DMS 273 (cell line): ENCODE results near the gene LRRC32.
A peak's percentile ranks its signal among the peaks of the same experiment; 100 is the strongest.
"Not testable (repeated sequence)": the region's sequence is repeated elsewhere in the genome, so short reads cannot be mapped to it uniquely, and the experiment has no call there.

Source experiments
- DNase-seq: peaks from one replicate; lab custom pipeline; 2025; ENCODE audit not compliant: unreplicated experiment; lab: John Stamatoyannopoulos, UW

The LRRC32 gene

DNA sequence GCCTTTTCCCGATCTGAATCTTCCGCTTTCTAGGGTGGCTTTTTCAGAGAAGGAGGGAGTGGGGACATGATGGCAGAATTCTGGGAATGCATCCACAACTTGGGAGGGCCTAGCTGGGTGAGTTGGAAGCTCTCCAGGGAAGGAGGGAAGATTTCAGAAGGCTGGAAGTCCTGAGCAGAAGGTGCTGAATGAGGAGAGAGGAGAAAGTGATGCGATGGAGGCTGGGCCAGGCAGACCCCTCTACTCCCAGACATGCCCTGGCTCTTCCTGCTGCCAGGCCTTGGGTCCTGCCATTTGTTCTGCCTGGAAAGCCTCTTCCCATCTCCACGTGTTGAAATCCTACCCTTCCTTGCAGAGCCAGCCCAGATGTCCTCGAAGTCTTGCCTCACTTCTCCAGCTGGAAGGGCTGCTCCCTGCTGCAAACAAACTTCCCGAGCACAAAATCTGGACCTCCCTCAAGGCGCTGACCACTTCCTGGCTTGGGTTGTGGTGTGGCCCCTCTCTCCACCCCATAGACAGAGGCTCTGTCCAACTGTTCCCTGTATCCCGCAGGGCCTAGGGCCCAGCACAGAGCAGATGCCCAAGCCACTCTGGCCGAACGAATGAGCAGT, 16.8 kb downstream of the LRRC32 start:
- peak; percentile 71 for DNase-seq

DNA sequence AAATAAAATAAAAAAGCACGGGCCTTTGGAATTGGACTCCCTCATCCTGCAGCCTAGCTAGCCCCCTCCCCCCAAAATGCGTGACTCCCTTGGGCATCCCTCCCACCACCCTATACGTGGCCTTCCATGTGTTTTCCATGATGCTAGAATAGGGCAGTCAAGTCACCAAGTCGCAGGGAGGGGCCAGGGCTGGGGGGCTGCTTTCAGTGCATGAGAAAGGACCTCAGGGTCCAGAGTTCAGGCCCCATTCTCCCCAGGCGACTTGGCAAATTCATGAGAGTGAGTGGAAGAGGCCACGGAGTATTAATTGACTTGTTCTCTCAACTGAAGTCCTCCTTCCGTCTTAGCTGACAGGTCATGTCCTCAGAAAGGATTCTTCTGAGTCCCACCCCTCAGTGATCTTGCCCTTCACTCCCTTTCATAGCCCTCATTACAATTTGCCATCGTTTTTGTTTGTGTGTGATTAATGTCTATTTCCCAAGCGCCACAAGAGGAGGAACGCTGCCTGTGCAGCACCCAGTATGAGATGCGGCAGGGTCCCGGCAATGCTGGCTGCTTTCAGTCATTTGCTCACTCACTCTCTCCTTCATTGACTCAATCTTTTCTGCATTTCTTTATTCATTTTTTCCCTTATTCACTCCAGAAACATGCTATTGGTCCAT, 17.4 kb downstream of the LRRC32 start:
- no peak for DNase-seq

DNA sequence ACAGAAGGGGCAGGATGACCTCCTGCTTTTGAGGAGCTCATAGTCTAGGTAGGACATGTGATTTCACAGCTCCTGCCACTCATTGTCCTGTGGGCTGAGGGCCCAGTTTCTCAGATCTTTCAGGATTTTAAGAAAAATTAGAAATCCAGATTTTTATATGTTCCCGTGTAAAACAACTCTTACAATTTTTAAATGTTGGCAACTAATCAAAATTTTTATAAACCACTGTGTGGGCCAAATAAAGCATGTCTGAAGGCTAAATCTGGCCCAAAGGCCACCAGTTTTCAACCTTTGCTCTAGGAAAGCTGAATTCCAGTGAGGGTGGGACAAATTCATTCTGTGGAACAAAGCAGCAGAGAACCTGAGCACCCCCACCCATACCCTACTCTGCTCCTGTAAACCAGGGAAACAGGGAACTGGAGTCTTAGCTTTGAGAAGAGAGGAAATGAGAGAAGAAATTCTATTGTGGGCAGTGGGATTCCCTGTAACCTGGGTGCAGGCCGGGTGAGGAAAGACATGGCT, 20.6 kb downstream of the LRRC32 start:
- DNase-seq, result no peak

DNA sequence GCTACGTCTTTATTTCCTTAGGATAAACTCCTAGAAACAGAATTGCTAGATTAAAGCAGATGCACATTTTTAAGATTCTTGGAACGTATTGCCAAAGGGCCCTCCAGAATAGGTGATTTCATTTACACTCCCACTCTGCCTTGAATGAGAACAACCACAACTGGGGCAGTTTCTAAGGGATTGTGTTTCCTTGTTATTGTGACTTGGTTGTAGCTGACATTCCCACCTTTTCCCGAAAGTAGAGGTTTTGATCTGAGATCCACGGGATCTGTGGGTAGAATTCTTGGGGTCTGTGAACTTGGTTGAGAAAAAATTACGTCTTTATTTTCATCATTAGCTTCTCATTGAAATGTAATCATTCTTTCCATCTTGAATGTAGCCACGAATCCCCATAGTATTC, 21.5 kb downstream of the LRRC32 start:
- no peak for DNase-seq

DNA sequence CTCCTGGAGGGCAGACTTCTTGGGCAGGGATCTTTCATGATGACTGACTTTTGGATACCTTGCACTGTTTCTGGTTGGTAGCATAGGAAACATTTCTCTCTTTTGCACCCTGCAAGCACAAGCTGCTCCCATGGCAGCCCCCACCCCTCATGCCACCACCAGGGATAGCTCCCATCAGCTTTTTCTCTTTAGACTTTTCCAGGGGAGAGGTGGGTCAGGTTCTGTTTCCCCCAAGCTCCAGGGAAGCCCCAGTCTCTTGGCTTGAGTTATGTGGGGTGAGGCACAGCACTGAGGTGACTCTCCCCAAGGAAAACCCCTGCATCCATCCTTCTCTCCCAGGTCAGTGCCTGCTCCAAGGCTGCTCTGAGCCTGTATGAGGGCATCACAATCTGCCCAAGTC, 22.5 kb downstream of the LRRC32 start:
- no peak for DNase-seq

DNA sequence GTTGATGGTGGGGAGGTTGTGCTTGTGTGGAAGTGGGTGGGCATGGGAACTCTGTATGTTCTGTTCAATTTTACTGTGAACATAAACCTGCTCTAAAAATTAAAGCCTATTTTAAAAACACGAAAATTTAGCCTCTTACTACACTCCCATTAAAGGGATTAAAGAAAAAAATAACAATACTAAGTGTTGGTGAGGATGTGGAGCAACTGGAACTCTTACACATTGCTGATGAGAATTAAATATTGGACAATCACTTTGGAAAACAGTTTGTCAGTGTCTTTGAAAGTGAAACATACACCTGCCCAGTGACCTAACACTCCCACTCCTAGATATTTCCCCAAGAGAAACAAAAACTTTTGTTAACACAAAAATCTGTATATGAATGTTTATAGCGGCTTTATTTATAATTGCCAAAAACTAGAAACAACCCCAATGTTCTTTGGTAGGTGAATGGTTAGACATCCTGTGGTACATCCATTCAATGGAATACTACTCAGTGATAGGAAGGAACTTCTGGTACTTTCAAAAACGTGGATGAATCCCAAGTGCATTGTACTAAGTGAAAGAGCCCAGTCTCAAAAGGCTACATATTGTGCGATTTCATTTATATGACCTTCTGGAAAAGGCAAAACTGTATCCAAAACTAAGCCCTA, 23.5 kb downstream of the LRRC32 start:
- DNase-seq, result no peak

DNA sequence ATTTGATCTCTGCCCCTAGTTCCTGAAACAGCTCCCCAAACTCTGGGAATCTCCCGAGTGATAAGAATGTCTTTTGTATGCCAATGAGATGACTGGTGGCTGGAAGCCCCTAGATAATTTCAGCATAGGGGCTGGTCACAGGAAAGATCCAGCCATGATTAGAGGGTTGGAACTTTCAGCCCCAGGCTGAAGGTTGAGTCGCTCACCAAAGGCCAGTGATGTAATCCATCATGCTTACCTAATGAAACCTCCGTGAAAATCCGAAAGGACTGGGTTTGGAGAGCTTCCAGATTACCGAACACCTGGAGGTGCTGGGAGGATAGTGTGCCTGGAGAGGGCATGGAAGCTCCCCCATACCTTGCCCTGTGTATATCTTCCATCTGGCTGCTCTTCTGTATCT, 26.0 kb downstream of the LRRC32 start:
- DNase-seq, result no peak

DNA sequence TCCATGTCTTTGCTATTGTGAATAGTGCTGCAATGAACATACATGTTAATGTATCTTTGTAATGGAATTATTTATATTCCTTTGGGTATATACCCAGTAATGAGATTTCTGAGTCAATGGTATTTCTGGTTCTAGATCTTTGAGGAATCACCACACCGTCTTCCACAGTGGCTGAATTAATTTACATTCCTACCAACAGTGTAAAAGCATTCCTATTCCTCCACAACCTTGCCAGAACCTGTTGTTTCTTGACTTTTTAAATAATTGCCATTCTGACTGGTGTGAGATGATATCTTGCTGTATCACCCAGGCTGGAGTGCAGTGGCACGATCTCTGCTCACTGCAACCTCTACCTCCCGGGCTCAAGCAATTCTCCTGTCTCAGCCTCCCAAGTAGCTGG, 26.8 kb downstream of the LRRC32 start:
- not testable (repeated sequence) for DNase-seq

DNA sequence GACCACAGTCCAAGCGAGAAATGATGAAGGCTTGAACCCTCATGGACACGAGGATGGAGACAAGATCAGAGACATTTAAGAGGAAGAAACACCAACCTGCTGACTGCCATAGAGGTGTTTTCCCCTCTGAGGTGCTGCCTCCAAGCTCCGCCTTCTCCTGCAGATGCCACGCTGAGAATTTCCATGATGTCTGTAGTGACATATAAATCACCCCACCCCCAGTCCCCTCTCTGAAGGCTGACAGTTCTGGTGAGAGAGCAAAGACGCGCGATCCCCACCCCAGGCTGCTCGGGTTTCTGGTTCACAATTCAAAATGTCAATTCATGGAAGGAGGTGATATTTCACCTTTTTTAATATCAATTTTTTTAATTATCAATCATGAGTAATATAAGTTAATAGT, 28.2 kb downstream of the LRRC32 start:
- no peak for DNase-seq

DNA sequence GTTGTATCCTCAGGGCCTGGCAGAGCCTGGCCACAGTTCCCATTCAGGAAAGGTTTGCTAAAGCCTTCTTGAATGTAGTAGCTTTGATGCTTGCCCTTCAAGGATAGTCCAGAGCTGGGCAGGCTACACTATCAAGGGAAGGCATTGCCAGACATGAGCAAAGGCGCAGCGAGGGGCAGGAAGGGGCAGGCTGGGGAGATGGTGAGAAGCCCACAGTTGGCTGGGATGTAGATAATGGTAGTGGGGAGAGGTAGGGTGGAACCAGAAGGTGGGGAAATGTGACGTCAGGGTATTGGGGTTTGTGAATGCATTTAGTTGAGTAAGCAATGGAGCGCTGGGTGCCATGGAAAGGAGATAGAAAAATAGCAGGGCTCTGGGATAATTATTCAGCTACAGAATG, 28.6 kb downstream of the LRRC32 start:
- DNase-seq, result no peak

DNA sequence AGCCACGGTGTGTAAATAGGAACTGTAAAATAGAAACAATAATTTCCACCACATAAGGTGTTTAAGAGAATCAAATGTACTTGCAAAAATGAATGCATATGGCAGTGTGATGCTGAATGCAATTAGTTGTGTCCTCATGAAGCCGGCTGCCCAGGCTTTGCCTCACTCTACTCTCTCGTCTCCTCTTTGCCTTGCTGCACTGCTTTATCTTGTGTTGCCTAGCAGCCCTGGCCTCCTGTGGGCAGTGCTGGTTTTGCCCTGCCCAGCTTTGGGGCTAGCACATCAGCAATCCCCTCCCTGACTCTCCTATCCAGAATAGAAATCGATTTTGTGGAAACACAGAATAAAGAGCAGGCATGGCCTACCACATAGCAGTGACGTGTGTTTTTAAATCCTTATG, 30.0 kb downstream of the LRRC32 start:
- no peak for DNase-seq

DNA sequence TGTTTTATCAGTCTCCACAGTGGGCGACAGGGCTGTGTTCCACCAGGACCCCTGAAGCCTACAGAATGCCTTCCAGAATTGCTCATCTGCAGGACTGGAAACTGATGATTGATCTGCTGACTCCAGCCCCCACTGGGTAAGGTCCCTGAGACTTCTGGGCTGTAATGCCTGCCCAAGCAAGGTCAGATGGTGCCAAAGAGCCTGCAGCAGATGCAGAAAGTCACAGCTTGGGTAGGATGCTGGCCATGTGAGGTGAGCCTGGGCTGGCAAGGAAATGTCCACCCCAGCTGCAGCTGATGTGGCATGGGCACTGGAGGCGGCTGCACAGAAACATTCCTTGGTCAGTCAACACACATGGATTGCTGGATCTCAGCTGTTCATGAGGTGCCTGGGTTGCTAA, 30.9 kb downstream of the LRRC32 start:
- no peak for DNase-seq

DNA sequence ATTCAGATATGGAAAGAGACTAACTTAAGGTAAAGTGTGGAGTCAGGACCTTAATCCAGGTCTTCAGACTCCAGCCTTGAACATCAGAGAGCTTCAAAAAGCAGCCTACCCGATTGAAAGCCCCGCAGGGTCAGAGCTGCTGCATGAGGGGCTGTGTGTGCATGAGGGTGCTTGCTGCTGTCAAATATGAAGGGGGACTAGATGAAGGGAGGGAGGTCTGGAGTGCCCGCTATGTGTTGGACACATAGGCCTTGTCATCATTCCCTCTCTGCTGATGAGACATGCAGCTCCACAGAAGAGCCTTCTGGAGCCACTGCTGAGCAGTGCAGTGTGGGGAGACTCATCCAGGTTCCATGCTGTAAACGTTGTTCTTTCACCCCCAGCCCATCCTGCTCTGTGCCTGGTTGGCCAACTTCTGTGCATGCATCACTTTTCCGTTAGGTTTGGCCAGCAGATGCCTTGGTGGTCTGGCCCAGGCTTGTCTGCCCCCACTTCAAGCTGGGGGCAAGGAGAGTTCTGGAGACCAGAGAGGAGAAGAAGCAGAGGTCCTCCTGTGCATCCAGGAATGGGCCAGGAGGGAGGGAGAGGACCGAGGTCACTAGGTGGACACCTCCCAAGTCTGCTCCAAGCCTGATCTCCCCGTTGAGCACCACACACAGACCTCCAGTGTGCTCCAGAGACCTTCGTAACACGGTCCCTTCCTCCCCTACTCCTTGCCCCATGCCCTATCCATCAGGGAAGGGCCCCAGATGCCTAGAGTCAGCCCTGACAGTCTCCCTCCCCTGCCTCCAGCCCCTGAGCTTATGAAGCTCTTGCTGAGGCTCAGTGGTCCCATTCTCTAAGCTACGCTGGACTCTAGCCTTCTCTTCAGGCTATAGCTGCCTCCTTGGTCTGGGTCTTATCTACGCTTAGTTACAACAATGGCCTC, 32.0 kb downstream of the LRRC32 start:
- DNase-seq, result no peak

DNA sequence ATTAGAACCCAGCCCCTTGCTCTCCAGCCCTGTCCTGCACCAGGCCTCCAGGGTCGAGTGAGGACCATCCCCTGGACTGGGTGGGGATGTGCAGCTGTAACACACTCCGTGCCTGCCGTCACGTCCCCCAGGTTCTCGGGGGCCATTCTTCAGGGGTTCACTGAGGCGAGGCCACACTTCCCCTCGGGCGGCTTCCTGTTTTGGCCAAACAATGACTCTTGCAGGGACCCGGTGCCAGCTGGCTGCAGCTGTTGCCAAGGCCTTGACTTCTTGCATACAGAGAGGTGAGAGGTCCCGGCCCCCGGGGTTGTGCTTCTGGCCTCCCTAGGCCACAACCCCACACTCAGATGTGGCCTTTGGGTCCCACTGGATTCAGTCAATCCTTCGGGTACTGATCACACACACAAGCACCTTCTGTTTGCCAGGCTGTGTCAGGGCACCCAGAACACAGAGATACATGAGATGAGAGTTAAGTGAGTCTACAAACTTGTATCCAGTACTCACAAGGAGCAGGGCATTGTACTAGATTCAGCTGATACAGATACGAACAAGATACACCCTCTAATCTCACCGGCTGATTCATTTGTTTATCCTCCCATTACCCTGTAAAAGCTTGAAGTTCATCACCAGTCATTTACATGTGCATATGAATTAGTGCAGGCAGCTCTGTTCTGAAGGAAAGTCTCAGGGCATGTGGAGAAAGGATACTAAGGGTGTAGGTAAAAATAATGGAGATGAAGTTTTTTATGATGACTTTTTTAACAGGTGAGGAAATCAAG, 32.9 kb downstream of the LRRC32 start:
- DNase-seq, result no peak

DNA sequence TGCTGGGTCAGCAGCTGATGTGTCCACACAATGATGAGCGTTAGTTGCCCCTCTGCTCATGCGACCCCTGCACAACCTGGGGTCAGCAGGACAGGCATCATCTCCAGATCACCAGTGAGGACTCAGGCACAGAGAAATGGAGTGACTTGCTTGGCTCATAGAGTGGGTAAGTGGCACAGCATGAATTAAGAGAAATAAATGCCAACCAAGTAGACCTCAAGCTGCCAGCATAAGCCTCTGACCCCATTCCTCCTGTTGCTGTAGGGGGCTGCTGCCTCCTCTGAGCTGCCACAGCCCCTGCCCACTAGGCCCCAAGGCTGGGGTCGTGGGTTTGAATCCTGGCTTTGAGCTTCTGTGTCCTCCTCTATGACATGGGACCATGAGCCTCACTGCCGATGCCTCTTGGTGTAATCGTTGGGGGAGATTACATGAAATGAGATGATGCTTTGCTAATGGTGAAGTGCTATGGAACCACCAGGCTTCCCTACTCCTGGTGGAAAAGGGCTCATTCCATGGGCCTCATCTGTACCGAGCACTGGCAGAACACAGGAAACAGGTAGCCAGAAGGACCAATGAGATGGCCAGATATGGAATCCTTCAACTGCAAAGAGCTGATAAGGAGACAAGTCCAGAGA, 33.6 kb downstream of the LRRC32 start:
- no peak for DNase-seq

DNA sequence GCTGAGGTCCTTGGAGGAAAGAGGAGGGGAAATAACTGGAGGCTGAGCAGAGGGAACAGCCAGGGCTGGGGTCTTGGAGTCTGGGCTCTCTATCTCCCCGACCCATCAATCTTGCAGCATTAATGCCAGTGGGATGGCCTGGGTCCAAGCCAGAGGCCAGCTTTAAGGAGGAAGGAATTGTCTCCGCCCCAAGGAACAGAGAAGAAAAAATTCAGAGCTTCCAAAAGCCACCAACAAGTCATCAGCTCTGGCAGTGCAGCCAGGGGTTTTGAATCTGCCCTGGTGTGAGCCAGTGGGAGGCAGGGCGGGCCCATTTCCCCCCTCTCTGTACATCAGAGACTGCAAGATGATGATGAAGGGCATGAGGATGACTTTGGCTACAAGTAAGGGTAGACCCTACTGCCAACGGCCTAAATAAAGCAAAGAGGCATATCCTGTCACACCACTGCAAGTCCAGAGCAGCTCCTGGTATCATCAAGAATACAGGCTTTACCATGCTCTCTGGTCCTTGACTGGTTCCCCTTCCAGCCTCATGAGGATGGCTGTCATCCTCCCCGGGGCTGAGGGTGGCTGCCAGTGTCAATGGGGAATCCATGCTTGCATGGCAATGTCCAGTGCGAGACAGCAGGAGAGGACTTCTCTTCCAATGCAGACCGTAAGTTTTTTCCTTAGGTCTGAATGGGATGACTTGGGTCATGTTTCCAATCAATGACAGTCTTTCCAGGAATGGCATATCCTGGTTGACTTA, 34.4 kb downstream of the LRRC32 start:
- no peak for DNase-seq

DNA sequence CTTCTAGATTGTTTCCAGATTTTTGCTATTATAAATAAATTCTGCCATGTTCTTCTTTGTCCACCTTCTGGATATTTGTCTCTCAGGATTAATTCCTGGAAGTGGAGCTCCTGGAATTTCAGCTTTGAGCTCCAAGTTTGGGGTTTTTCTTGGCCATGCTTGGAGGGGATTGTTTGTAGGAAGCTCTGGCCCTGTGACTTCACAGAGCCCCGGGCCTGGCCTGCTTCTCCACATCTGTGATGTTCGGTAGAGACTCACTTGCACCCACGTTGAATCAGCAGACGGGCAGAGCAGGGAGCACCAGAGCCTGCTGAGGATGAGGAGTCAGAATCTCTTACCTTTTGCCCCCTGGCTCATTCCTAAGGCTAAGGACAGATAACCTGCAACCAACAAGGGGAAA, 35.7 kb downstream of the LRRC32 start:
- no peak for DNase-seq

DNA sequence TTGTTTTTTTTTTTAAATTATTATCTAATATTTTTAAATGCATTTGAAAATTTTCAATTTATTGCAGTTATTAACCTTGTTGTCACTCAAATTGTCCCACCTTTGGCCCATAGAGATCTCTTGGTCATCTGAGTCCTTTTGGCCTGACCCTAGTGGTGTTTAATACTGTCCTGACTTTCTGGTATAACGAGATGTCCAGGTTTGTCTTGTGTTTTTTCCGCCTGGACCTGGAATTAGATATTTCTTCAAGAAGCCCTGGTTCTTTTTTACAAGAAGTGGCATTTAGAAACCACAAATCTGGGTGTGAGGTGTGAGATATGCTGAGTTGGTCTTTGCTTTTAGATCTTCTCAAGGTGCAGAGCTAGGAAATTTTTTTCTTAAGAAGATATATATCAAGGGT, 38.1 kb downstream of the LRRC32 start:
- no peak for DNase-seq

DNA sequence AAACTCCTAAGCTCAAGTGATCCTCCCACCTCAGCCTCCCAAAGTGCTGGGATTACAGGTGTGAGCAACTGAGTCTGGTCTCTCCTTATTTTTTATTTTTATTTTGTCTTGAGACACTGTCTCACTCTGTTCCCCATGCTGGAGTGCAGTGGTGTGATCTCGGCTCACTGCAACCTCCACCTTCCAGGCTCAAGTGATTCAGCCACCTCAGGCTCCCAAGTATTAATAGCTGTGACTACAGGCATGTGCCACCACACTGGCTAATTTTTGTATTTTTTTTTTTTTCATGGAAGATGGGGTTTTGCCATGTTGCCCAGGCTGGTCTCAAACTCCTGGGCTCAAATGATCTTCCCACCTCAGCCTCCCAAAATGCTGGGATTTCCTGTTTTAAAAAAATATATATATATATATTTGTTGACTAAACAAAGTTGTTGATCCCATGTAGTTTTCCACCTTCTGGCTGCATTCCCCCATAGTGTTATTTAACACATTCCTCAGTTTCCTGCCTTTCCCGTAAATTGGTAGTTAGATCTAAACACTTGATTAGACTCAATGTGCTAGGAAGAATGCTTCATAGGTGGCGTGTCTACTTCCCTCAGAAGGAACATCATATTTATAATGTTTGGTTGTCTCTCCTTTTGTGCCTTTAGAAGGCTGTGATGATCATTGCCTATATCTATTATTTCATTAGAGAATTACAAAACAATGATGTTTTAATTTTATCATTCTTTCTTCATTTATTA, 38.8 kb downstream of the LRRC32 start:
- no peak for DNase-seq
